Epithelial cell of proximal tubule (primary cell): ENCODE measurements around the gene RERG. TPM values are rescaled to one million over a fixed set of nuclear protein-coding genes. Genes with fewer than 3 reads are reported as not detected.

Experiments used
- DNase-seq: peaks from one replicate; pipeline ENCODE4 v3.0.0-alpha.2; 2011; ENCODE audit warnings: low read depth
- H3K4me3 ChIP-seq: 2 replicates; pipeline ENCODE4 v1.5.1; 2011; ENCODE audit warnings: low read depth, mild to moderate bottlenecking, low read length
- CTCF ChIP-seq: conservative IDR thresholded peaks from 2 replicates; pipeline ENCODE4 v1.5.1; 2012; ENCODE audit warnings: low read depth, mild to moderate bottlenecking, low read length
- total RNA-seq: library from RNA; depleted of rRNA; stranded (reverse); fragments of >200 nt; gene quantifications from 2 replicates; pipeline ENCODE4 v1.2.3, GENCODE V29; 2015

The RERG gene
- total RNA-seq, 1 donor from 2014 or later: 1.4 TPM

- no peak for TF ChIP-seq CTCF
- no peak for DNase-seq
- H3K4me3 ChIP-seq: no peak overlapping the region
Observed at GRCh38 chr12:15222219-15222618, 1.0 kb upstream of the RERG start.

- DNase-seq: no peak
- no peak for TF ChIP-seq CTCF
- peak overlapping the region; percentile 64 for H3K4me3 ChIP-seq
Observed at GRCh38 chr12:15220451-15220850, 766 bp downstream of the RERG start.

- no peak overlapping the region for H3K4me3 ChIP-seq
- DNase-seq: no peak
- no peak for TF ChIP-seq CTCF
Observed at GRCh38 chr12:15218794-15219193, 2.4 kb downstream of the RERG start.

GRCh38 chr12:15216036-15216889 is 5.0 kb downstream of the RERG start:
- no peak for TF ChIP-seq CTCF
- H3K4me3 ChIP-seq: no peak overlapping the region
- DNase-seq: no peak

GRCh38 chr12:15214851-15215601 is 6.2 kb downstream of the RERG start:
- no peak for DNase-seq
- no peak overlapping the region for H3K4me3 ChIP-seq
- no peak for TF ChIP-seq CTCF

GRCh38 chr12:15212930-15213329 is 8.3 kb downstream of the RERG start:
- no peak overlapping the region for H3K4me3 ChIP-seq
- no peak for DNase-seq
- no peak for TF ChIP-seq CTCF
